NCI-H2171 (cell line): ENCODE measurements around the gene INO80B.
"Not testable (repeated sequence)": the region's sequence is repeated elsewhere in the genome, so short reads cannot be mapped to it uniquely, and the experiment has no call there.

ENCODE experiments used
- DNase-seq: peaks from one replicate; lab custom pipeline; 2025; lab: John Stamatoyannopoulos, UW

Gene INO80B

GRCh38 chr2:74454654-74455511 is at the start of gene INO80B:
Gene INO80B, plus strand, starts transcription at chr2:74455087. Its CDS starts 30 bp downstream, at chr2:74455117.
- DNase-seq, result peak; percentile 96

GRCh38 chr2:74406035-74406434 is 48.9 kb upstream of the INO80B start:
- no peak for DNase-seq

- DNase-seq, result no peak
Measured at GRCh38 chr2:74407682-74408081, 47.2 kb upstream of the INO80B start.

GRCh38 chr2:74413001-74413698 is 41.7 kb upstream of the INO80B start:
- DNase-seq, result no peak

GRCh38 chr2:74414441-74414840 is 40.4 kb upstream of the INO80B start:
- no peak for DNase-seq

- DNase-seq, result no peak
Measured at GRCh38 chr2:74414881-74415761, 39.8 kb upstream of the INO80B start.

GRCh38 chr2:74415762-74416395 is 39.0 kb upstream of the INO80B start:
- no peak for DNase-seq

GRCh38 chr2:74416778-74417177 is 38.1 kb upstream of the INO80B start:
- peak; percentile 49 for DNase-seq

GRCh38 chr2:74417197-74417596 is 37.7 kb upstream of the INO80B start:
- no peak for DNase-seq

GRCh38 chr2:74417763-74418162 is 37.1 kb upstream of the INO80B start:
- no peak for DNase-seq

GRCh38 chr2:74418312-74418711 is 36.6 kb upstream of the INO80B start:
- DNase-seq, result no peak

GRCh38 chr2:74419345-74419744 is 35.5 kb upstream of the INO80B start:
- no peak for DNase-seq

GRCh38 chr2:74420006-74420405 is 34.9 kb upstream of the INO80B start:
- no peak for DNase-seq

GRCh38 chr2:74420443-74421103 is 34.3 kb upstream of the INO80B start:
- not testable (repeated sequence) for DNase-seq

- peak; percentile 92 for DNase-seq
Measured at GRCh38 chr2:74421221-74421870, 33.5 kb upstream of the INO80B start, which contains the start of the genes C2orf81 and WDR54. Gene C2orf81, minus strand, starts transcription at chr2:74421619. Its CDS starts 59 bp downstream, at chr2:74421560. Gene WDR54, plus strand, starts transcription at chr2:74421730. Its CDS starts 424 bp downstream, at chr2:74422154.

GRCh38 chr2:74423231-74424095 is 31.4 kb upstream of the INO80B start:
- DNase-seq, result no peak

- DNase-seq, result no peak
Measured at GRCh38 chr2:74424139-74424992, 30.5 kb upstream of the INO80B start.

- no peak for DNase-seq
Measured at GRCh38 chr2:74424995-74425406, 29.9 kb upstream of the INO80B start.
